GM19239 (cell line): ENCODE data around the gene KARS1.

Experiments
- DNase-seq: peaks from one replicate; pipeline ENCODE4 v3.0.0; 2011; ENCODE audit warnings: low spot score; ENCODE audit not compliant: insufficient read length
- FAIRE-seq: peaks from 2 replicates; lab custom pipeline; 2011; peaks lifted over from hg19 to GRCh38; lab: Jason Lieb, UNC

Gene KARS1

DNA sequence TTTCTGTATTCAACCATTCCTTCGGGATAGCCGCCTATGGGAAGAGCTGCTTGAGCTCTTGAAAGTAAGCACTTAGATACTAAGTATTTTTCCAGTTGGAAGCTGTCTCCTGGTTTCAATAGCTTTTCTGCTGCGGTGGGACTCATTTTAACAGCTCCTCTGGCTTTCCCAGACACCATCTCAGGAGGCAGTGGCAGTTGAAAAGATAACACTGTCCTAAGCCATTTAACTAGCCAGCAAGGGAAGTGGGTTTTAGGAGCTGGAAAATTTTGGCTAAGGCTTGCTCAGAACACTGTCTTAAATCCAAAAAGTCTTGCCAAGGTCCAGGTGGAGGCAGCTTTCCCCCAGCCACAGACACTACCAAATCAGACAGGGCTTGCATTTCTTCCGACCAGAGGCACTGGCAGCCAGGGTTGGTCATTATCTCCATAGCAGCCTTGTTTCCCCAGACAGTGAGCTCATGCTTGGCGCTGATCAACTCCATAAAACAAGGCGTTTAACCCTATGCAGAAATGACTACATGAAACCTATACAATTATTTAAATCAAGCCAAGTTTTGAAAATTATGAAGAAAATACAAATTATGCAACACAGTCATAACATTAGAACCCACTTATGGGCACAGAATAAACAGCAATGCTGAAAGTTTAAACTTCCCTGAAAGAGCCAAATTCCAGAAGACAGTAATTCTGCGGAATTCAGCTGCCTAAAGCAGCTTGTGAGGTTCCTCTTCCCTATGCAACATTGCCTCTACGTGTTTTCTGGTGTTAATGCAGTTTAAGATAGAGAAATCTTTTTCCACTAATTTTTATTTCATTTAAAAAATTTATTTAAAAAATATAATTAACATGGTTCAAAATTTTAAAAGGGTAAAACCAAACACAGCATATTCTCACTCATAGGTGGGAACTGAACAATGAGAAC lies 56.3 kb downstream of the KARS1 start:
- FAIRE-seq (no peak), DNase-seq (no peak)

GRCh38 chr16:75589306-75589705 lies 58.2 kb downstream of the KARS1 start:
- no peak for FAIRE-seq
- no peak for DNase-seq

DNA sequence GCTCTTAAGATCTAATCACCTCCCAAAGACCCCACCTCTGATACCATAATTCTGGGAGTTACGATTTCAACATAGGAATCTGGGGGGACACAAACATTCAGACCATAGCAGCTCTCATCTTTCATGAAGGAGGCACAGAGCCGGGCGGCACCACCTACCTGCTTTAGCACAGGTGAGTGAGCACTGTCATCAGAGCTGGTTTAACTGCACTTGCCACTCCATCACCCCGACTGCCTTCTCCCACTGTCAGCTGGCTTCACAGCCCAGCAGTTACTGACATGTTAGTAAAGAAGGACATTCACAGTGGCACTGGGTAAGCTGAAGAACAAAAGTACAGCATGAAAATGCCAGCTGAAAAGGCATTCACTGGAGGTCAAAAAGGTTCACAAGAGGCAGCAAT lies 58.7 kb downstream of the KARS1 start:
- FAIRE-seq (no peak), DNase-seq (no peak)

DNA sequence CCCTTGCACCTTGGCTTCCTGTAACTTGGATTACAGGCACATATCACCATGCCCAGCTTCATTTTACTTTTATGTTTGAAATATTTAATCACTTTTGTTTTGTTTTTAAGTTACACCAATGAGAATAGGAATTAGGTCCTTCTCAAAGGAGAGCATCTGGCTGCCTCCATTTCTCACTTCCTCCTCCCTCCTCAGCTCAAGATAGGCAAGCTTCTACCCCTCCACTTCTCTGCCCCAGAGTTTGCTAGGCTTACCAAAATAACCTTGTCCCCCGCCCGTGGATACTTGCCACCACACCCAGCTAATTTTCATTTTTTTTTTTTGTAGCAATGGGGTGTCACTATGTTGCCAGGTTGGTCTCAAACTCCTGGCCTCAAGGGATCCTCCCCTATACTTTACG lies 63.4 kb downstream of the KARS1 start:
- no peak for DNase-seq
- FAIRE-seq, result peak; percentile 31

DNA sequence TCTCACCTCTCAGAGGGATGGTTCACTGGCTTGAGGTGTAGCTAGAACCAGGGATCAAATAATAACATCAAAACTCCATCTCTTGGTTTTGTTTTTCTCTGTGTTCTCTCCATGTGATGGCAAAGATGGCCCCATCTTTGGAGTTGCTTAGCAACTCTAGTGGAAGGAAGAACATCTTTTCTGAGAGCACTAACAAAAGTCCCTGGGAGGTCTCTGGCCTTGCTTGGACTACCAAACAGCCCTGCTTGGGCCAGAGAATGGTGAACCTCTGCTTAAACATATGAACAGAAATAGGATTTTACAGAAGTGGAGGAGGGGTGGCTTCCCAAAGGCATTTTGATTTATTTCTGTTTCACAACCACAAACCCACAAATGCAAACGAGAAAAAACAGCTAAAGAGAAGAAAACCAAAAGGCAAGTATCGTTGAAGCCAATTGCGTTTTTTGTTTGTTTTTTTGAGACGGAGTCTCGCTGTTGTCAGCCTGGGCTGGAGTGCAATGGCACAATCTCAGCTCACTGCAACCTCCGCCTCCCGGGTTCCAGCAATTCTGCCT lies 68.1 kb downstream of the KARS1 start:
- DNase-seq (no peak), FAIRE-seq (no peak)

DNA sequence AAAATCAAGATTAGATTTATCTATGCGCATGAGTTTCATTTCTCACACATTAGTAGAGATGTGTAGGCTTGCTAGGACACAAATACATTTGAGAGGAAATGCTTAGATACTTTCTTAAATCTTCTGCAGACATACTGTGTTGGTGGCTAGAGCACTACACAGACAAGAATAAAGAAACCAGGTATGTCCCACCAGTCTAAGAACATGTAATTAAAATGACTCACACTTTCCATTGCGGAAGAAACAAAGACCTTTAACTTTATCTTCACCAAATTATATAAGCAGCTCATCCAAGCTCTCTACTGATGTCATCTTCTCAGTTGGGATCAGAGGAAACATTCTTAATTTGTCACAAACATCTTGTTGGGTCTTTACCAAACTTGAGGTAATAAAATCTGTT lies 68.7 kb downstream of the KARS1 start:
- DNase-seq (no peak), FAIRE-seq (no peak)

- FAIRE-seq (no peak), DNase-seq (no peak)
Observed at GRCh38 chr16:75578212-75578611, 69.3 kb downstream of the KARS1 start.
